Activated B cell treated with CpG ODN at 0.5 μM for 24 hours (primary cell): Measurements from ENCODE around the gene SYNPO2. TPM values are rescaled to one million over a fixed set of nuclear protein-coding genes. Genes with fewer than 3 reads are reported as not detected.

Source experiments
- ATAC-seq: fragments of 200-7000 bp; cut with Tn5 transposase; one replicate; pipeline ENCODE4 v1.10.0; 2021; ENCODE audit warnings: low read depth, mild to moderate bottlenecking, moderate library complexity
- CTCF ChIA-PET: fragments of 350-600 bp; sonication (Branson Sonifier 250); formaldehyde crosslinking; loops from one replicate; lab custom pipeline; 2021; ENCODE audit warnings: antibody characterized with exemption; lab: Charles Lee
- POLR2A ChIA-PET: fragments of 350-600 bp; sonication (Branson Sonifier 250); formaldehyde crosslinking; loops from one replicate; lab custom pipeline; 2021; ENCODE audit warnings: antibody characterized with exemption; lab: Charles Lee
- DNase-seq: peaks from one replicate; pipeline ENCODE4 v3.0.0; 2022
- H3K27ac Mint-ChIP-seq: one replicate; pipeline ENCODE4 v1.8.0; 2020; ENCODE audit warnings: mixed read lengths
- H3K27me3 Mint-ChIP-seq: one replicate; pipeline ENCODE4 v1.8.0; 2021; ENCODE audit warnings: mixed read lengths
- H3K36me3 Mint-ChIP-seq: one replicate; pipeline ENCODE4 v1.8.0; 2021; ENCODE audit warnings: low read depth, mixed read lengths
- H3K4me1 Mint-ChIP-seq: one replicate; pipeline ENCODE4 v1.8.0; 2021; ENCODE audit warnings: mixed read lengths
- H3K4me3 Mint-ChIP-seq: one replicate; pipeline ENCODE4 v1.8.0; 2020; ENCODE audit warnings: mild to moderate bottlenecking, mixed read lengths
- H3K9me3 Mint-ChIP-seq: one replicate; pipeline ENCODE4 v1.8.0; 2020; ENCODE audit warnings: mixed read lengths
- intact Hi-C: fragments of 100-400 bp; cut with micrococcal nuclease; formaldehyde crosslinking; loops from one replicate; pipeline ENCODE4 v1.15.1; 2024
- total RNA-seq: library from RNA; stranded (reverse); gene quantifications from 2 replicates; pipeline ENCODE4 v1.2.3, GENCODE V29; 2022
- TF ChIP-seq, protein P1 (sequence below): fragments of 200-600 bp; IDR thresholded peaks from one replicate; pipeline ENCODE4 v1.8.0; 2022; ENCODE audit warnings: antibody characterized with exemption, mild to moderate bottlenecking

SYNPO2 gene
- total RNA-seq, 1 donor from 2014 or later: 0.18 TPM

GRCh38 chr4:119048446-119048845 is 159.8 kb downstream of the SYNPO2 start:
- Mint-ChIP-seq H3K4me3 (no peak overlapping the region), H3K27me3 (peaks cover 2% of the 10 kb centered on the region), H3K9me3 (no peaks in the 10 kb centered on the region), H3K36me3 (no peaks in the 10 kb centered on the region), H3K4me1 (no peaks in the 10 kb centered on the region), H3K27ac (no peak overlapping the region)
- TF ChIP-seq, protein P1, sequence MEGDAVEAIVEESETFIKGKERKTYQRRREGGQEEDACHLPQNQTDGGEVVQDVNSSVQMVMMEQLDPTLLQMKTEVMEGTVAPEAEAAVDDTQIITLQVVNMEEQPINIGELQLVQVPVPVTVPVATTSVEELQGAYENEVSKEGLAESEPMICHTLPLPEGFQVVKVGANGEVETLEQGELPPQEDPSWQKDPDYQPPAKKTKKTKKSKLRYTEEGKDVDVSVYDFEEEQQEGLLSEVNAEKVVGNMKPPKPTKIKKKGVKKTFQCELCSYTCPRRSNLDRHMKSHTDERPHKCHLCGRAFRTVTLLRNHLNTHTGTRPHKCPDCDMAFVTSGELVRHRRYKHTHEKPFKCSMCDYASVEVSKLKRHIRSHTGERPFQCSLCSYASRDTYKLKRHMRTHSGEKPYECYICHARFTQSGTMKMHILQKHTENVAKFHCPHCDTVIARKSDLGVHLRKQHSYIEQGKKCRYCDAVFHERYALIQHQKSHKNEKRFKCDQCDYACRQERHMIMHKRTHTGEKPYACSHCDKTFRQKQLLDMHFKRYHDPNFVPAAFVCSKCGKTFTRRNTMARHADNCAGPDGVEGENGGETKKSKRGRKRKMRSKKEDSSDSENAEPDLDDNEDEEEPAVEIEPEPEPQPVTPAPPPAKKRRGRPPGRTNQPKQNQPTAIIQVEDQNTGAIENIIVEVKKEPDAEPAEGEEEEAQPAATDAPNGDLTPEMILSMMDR: no peak
- ChIA-PET CTCF (no interaction called here), POLR2A (no interaction called here)
- ATAC-seq (no peak), DNase-seq (no peak)
- intact Hi-C loops: no loop called here

DNA sequence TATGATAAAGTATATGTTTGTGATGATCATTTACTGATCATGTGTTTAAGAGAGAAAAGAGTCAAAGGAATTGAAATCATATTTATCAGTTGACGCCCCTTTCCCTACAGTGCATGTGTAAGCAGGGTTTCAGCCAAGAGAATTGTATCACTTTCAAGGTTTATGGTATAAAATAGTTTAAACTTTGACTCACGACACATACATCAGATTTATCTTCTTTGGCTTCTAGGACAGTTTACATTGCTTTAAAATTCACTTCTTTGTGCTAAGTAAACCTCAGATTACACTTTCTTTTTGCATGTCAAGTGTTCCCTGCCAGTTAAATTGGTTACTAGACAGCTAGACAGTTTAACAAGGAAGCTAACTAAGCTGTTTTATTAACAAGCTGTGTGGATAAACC is 160.7 kb downstream of the SYNPO2 start:
- DNase-seq (no peak), ATAC-seq (no peak)
- TF ChIP-seq, protein P1: no peak
- ChIA-PET POLR2A (no interaction called here), CTCF (no interaction called here)
- peaks cover 2% of the 10 kb centered on the region for H3K27me3 Mint-ChIP-seq
- no peaks in the 10 kb centered on the region for H3K36me3 Mint-ChIP-seq
- no peaks in the 10 kb centered on the region for H3K4me1 Mint-ChIP-seq
- no peak overlapping the region for H3K27ac Mint-ChIP-seq
- intact Hi-C loops: no loop called here
- no peak overlapping the region for H3K4me3 Mint-ChIP-seq
- H3K9me3 Mint-ChIP-seq: no peaks in the 10 kb centered on the region

- CTCF ChIA-PET: no interaction called here
- Mint-ChIP-seq H3K9me3 (no peaks in the 10 kb centered on the region), H3K4me3 (no peak overlapping the region), H3K27me3 (peaks cover 2% of the 10 kb centered on the region), H3K27ac (no peak overlapping the region), H3K4me1 (no peaks in the 10 kb centered on the region), H3K36me3 (no peaks in the 10 kb centered on the region)
- POLR2A ChIA-PET: interaction anchor here (0.7 kb wide), 1 partner anchor 161 kb away, joined by 3 read pairs; no protein-coding TSS in a partner anchor
- intact Hi-C loops: no loop called here
- DNase-seq (no peak), ATAC-seq (no peak)
- TF ChIP-seq, protein P1: no peak
Measured at GRCh38 chr4:119050527-119051090, 162.0 kb downstream of the SYNPO2 start.

- ATAC-seq: no peak
- TF ChIP-seq, protein P1: no peak
- DNase-seq: no peak
- no peak overlapping the region for H3K27ac Mint-ChIP-seq
- ChIA-PET POLR2A (no interaction called here), CTCF (no interaction called here)
- intact Hi-C loops: no loop called here
- no peaks in the 10 kb centered on the region for H3K4me1 Mint-ChIP-seq
- H3K9me3 Mint-ChIP-seq: no peaks in the 10 kb centered on the region
- no peaks in the 10 kb centered on the region for H3K36me3 Mint-ChIP-seq
- no peaks in the 10 kb centered on the region for H3K27me3 Mint-ChIP-seq
- H3K4me3 Mint-ChIP-seq: no peak overlapping the region
Measured at GRCh38 chr4:119053245-119053644, 164.6 kb downstream of the SYNPO2 start.

GRCh38 chr4:119053997-119054396 is 165.3 kb downstream of the SYNPO2 start:
- intact Hi-C loops: no loop called here
- Mint-ChIP-seq H3K9me3 (no peaks in the 10 kb centered on the region), H3K36me3 (no peaks in the 10 kb centered on the region), H3K4me3 (no peak overlapping the region), H3K27ac (no peak overlapping the region), H3K27me3 (no peaks in the 10 kb centered on the region), H3K4me1 (no peaks in the 10 kb centered on the region)
- DNase-seq (no peak), ATAC-seq (no peak)
- POLR2A ChIA-PET: no interaction called here
- TF ChIP-seq, protein P1: no peak
- CTCF ChIA-PET: no interaction called here
